ENCODE results near the gene PRDM16. TPM values are rescaled to one million over a fixed set of nuclear protein-coding genes. Genes with fewer than 3 reads are reported as not detected.

The PRDM16 gene
- total and polyA plus RNA-seq, 2 of the 13 experiments (the other 11 are each of a cell fraction or from before 2014, with no cell fraction given): 0.15 to 0.81 TPM

DNA sequence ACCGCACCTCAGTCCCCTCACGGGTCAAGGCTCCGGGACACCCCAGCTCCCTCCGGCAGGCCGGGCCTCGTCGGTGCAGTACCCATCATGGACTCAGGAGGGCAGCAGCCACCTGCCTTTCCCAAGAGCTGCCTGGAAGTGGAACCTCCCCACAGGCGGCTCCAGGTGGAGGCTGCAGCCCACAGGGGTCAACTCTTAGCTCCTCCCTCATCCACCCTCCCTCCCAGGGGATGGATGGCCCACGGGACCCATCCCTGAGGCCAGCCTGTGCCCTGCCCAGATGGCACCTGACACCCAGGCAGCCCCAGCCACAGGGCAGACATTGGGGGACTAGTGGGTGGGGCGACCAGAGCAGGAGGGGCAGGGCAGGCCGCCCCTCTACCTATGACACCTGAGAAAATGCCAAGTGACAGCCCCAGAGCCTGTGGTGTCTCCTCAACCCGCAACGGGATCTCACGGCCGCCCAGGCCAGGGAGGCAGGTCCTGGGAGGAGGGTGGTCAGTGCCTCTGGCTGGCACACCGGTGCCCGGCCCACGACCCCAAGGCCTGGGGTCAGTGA is 384.3 kb downstream of the PRDM16 start (continued):
- TF ChIP-seq, protein P1, sequence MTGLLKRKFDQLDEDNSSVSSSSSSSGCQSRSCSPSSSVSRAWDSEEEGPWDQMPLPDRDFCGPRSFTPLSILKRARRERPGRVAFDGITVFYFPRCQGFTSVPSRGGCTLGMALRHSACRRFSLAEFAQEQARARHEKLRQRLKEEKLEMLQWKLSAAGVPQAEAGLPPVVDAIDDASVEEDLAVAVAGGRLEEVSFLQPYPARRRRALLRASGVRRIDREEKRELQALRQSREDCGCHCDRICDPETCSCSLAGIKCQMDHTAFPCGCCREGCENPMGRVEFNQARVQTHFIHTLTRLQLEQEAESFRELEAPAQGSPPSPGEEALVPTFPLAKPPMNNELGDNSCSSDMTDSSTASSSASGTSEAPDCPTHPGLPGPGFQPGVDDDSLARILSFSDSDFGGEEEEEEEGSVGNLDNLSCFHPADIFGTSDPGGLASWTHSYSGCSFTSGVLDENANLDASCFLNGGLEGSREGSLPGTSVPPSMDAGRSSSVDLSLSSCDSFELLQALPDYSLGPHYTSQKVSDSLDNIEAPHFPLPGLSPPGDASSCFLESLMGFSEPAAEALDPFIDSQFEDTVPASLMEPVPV (CRISPR knock-in tag; IDR thresholded peaks at IDR 0.05): no peak
- TF ChIP-seq ZMYM3 (CRISPR knock-in tag; IDR thresholded peaks at IDR 0.05) (no peak), FOXO1 (CRISPR knock-in tag; IDR thresholded peaks at IDR 0.05) (peak; percentile 43; the same call in 1 of the 2 replicates), RORA (CRISPR knock-in tag; IDR thresholded peaks at IDR 0.05) (no peak), HNF4A (CRISPR knock-in tag; IDR thresholded peaks at IDR 0.05) (peak; percentile 25; the same call in 1 of the 2 replicates), TEAD3 (CRISPR knock-in tag; optimal IDR thresholded peaks at IDR 0.05; ENCODE audit: borderline replicate concordance) (peak; percentile 17), ZNF879 (CRISPR knock-in tag; IDR thresholded peaks at IDR 0.05) (no peak), ZMYM4 (CRISPR knock-in tag; IDR thresholded peaks at IDR 0.05) (0 out of 2 replicates have a peak, but pooled peaks have one; percentile 35), TCF12 (IDR thresholded peaks at IDR 0.05) (no peak), TCF12 (CRISPR knock-in tag; IDR thresholded peaks at IDR 0.05) (no peak), NCOA5 (CRISPR knock-in tag; IDR thresholded peaks at IDR 0.05) (no peak), ZNF282 (IDR thresholded peaks at IDR 0.05; ENCODE audit: partially characterized antibody) (no peak), ZKSCAN5 (CRISPR knock-in tag; IDR thresholded peaks at IDR 0.05) (no peak), ZMAT3 (CRISPR knock-in tag; conservative IDR thresholded peaks at IDR 0.05) (no peak)
- TF ChIP-seq, protein P2, sequence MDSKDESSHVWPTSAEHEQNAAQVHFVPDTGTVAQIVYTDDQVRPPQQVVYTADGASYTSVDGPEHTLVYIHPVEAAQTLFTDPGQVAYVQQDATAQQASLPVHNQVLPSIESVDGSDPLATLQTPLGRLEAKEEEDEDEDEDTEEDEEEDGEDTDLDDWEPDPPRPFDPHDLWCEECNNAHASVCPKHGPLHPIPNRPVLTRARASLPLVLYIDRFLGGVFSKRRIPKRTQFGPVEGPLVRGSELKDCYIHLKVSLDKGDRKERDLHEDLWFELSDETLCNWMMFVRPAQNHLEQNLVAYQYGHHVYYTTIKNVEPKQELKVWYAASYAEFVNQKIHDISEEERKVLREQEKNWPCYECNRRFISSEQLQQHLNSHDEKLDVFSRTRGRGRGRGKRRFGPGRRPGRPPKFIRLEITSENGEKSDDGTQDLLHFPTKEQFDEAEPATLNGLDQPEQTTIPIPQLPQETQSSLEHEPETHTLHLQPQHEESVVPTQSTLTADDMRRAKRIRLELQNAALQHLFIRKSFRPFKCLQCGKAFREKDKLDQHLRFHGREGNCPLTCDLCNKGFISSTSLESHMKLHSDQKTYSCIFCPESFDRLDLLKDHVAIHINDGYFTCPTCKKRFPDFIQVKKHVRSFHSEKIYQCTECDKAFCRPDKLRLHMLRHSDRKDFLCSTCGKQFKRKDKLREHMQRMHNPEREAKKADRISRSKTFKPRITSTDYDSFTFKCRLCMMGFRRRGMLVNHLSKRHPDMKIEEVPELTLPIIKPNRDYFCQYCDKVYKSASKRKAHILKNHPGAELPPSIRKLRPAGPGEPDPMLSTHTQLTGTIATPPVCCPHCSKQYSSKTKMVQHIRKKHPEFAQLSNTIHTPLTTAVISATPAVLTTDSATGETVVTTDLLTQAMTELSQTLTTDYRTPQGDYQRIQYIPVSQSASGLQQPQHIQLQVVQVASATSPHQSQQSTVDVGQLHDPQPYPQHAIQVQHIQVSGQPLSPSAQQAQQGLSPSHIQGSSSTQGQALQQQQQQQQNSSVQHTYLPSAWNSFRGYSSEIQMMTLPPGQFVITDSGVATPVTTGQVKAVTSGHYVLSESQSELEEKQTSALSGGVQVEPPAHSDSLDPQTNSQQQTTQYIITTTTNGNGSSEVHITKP (CRISPR knock-in tag; IDR thresholded peaks at IDR 0.05; ENCODE audit: low read depth): 0 out of 2 replicates have a peak, but pooled peaks have one; percentile 25
- TF ChIP-seq, protein P3, sequence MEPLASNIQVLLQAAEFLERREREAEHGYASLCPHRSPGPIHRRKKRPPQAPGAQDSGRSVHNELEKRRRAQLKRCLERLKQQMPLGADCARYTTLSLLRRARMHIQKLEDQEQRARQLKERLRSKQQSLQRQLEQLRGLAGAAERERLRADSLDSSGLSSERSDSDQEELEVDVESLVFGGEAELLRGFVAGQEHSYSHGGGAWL (CRISPR knock-in tag; IDR thresholded peaks at IDR 0.05): peak; percentile 48
- TF ChIP-seq, protein P4, sequence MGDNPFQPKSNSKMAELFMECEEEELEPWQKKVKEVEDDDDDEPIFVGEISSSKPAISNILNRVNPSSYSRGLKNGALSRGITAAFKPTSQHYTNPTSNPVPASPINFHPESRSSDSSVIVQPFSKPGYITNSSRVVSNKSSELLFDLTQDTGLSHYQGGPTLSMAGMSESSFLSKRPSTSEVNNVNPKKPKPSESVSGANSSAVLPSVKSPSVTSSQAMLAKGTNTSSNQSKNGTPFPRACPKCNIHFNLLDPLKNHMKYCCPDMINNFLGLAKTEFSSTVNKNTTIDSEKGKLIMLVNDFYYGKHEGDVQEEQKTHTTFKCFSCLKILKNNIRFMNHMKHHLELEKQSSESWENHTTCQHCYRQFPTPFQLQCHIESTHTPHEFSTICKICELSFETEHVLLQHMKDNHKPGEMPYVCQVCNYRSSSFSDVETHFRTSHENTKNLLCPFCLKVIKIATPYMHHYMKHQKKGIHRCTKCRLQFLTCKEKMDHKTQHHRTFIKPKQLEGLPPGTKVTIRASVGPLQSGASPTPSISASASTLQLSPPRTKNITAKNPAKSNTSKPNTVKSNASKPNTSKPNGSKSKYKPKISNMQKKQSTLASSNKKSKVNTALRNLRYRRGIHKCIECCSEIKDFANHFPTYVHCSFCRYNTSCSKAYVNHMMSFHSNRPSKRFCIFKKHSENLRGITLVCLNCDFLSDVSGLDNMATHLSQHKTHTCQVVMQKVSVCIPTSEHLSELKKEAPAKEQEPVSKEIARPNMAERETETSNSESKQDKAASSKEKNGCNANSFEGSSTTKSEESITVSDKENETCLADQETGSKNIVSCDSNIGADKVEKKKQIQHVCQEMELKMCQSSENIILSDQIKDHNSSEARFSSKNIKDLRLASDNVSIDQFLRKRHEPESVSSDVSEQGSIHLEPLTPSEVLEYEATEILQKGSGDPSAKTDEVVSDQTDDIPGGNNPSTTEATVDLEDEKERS (CRISPR knock-in tag; IDR thresholded peaks at IDR 0.05): no peak
- TF ChIP-seq, protein P5, sequence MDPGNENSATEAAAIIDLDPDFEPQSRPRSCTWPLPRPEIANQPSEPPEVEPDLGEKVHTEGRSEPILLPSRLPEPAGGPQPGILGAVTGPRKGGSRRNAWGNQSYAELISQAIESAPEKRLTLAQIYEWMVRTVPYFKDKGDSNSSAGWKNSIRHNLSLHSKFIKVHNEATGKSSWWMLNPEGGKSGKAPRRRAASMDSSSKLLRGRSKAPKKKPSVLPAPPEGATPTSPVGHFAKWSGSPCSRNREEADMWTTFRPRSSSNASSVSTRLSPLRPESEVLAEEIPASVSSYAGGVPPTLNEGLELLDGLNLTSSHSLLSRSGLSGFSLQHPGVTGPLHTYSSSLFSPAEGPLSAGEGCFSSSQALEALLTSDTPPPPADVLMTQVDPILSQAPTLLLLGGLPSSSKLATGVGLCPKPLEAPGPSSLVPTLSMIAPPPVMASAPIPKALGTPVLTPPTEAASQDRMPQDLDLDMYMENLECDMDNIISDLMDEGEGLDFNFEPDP (CRISPR knock-in tag; conservative IDR thresholded peaks at IDR 0.05): no peak
- TF ChIP-seq, protein P6, sequence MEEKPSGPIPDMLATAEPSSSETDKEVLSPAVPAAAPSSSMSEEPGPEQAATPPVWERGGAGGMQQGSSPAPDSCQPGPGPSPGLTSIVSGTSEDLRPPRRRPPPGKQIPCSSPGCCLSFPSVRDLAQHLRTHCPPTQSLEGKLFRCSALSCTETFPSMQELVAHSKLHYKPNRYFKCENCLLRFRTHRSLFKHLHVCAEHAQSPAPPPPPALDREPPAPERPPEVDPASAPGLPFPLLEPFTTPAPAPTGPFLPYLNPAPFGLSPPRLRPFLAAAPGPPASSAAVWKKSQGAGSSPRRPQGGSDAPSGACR (CRISPR knock-in tag; IDR thresholded peaks at IDR 0.05): 0 out of 2 replicates have a peak, but pooled peaks have one; percentile 60
